AG09319 (cell line): Measurements from ENCODE around the gene HOXA6.

Source experiments
- DNase-seq: peaks from one replicate; pipeline ENCODE4 v3.0.0-alpha.2; 2010; ENCODE audit warnings: low read depth; ENCODE audit errors: extremely low read depth
- TF ChIP-seq, protein P1 (sequence below): IDR thresholded peaks from 2 replicates; pipeline ENCODE4 v1.5.1; 2011; ENCODE audit warnings: low read depth, mild to moderate bottlenecking, inconsistent platforms, low read length, moderate library complexity

The HOXA6 gene

DNA sequence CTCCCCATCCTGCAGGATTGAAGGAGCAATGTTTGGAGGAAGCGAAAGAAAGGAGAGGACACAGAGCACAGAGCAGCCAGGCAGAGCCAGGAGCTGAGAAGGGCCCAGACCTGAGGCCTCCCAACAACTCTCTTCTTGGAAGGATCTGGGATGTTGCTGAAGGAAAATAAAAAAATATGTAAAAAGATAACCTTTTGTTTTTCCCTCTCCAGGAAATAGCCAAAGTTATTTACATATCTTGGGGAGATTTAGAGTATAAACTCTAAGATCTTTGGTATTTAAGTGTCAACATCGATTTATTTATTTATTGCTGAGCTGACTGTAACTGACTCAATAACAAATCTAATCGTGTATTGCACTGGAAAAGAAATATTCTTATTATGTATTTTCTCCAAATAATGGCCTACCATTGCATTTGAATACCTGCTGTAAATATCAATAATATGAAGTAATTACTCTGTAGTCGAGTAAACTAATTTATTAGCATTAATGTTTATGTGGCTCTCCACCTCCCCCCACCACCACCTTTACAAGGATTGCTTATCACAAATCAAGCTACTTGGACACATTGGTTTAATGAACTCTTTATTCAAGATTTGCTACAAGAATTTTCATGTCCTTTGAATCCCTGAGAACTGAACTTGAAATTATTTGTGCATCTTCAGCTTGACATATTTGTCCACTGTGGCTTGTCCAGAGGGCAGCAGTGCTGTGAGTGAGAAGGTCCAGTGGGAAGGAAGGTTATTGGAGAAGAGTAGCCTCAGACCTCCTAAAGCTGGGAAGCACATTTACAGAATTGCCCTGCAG, 39.3 kb upstream of the HOXA6 start:
- TF ChIP-seq, protein P1, sequence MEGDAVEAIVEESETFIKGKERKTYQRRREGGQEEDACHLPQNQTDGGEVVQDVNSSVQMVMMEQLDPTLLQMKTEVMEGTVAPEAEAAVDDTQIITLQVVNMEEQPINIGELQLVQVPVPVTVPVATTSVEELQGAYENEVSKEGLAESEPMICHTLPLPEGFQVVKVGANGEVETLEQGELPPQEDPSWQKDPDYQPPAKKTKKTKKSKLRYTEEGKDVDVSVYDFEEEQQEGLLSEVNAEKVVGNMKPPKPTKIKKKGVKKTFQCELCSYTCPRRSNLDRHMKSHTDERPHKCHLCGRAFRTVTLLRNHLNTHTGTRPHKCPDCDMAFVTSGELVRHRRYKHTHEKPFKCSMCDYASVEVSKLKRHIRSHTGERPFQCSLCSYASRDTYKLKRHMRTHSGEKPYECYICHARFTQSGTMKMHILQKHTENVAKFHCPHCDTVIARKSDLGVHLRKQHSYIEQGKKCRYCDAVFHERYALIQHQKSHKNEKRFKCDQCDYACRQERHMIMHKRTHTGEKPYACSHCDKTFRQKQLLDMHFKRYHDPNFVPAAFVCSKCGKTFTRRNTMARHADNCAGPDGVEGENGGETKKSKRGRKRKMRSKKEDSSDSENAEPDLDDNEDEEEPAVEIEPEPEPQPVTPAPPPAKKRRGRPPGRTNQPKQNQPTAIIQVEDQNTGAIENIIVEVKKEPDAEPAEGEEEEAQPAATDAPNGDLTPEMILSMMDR, result no peak
- DNase-seq, result no peak

- TF ChIP-seq, protein P1, result no peak
- no peak for DNase-seq
These were observed 38.5 kb upstream of the HOXA6 start for GRCh38 chr7:27185854-27186667.

DNA sequence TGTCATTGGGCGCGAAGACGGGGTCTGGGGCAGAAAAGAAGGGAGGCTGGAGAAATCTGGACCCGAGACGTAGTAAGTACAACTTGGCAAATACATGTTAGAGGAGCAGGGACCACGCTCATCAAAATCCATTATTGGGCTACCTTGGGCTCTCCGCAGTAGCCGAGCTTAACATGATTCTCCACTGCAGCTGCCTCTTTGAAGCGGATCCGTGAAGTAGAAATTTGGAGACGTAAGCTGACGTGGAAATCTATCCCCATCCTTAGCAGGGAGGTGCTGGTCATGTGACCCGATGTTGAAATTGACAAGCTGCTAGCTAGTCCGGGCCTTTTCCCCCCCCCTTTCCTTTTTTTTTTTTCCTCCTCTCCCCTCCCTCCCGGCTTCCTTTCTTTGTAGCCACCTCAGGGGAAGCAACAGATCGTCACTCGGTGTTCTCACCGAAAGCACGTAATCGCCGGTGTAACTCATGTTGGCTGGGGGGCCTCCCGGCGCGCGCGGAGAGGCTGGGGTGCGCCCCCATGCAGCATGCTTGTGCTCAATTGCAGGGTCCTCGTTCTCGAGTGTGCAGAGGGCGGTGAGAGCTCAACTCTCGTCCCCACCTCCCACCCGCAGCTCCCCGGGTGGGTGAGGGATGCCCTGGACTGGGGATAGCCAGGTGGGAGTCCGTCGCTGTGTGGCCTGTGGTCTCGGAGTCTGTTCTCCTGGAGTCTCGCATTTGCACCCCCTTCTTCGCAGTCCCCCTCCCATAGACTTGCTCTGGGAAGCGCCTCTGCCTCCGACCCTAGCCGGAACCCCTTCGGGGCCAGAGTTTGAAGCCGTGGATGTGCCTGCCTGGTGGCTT, 37.7 kb upstream of the HOXA6 start, which contains the start of gene HOXA11:
Gene HOXA11 (minus strand): TSS at position 220 of the 841 bp plus-strand sequence. CDS start 88 bp downstream, at position 132.
- TF ChIP-seq, protein P1, result no peak
- peak; percentile 10 for DNase-seq

GRCh38 chr7:27184337-27185012, 36.9 kb upstream of the HOXA6 start:
- TF ChIP-seq, protein P1, result no peak

DNA sequence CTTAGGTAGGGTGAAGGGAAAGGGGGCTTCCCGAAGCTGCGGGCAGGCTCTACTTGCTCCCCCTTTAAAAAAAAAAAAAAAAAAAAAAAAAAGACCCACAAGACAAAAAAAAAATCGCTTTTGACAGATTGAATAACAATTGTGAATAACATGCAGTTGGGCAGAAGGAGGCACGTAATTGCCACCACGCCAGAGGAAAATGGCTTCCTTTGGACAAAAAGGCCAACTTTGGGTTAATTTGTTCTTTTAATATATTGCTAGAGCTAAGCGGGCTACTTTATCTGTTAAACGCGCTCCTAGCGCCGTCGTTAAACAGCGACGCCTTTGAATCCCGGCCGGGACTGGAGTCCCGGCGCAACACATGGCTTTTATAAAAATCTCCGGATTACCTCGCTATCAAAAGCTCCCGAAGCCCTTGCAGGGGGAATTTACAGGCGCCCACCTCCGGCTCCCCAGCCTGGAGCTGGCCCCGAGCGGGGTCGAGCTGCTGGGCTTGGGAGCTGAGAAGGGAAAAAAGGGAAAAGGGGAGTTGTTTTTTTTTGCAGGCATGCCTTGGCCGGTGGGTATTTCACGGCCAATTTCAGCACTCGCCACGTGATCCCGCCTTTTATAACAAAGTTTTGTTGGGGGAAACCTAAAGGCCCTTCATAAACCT, 36.2 kb upstream of the HOXA6 start:
- TF ChIP-seq, protein P1, result no peak
- no peak for DNase-seq

More at GRCh38 chr7:27184337-27185012, 36.9 kb upstream of the HOXA6 start:
- DNase-seq, result no peak
